ENCODE measurements around the gene PRRC2A.
A peak's percentile ranks its signal among the peaks of the same experiment; 100 is the strongest.

Gene PRRC2A

DNA sequence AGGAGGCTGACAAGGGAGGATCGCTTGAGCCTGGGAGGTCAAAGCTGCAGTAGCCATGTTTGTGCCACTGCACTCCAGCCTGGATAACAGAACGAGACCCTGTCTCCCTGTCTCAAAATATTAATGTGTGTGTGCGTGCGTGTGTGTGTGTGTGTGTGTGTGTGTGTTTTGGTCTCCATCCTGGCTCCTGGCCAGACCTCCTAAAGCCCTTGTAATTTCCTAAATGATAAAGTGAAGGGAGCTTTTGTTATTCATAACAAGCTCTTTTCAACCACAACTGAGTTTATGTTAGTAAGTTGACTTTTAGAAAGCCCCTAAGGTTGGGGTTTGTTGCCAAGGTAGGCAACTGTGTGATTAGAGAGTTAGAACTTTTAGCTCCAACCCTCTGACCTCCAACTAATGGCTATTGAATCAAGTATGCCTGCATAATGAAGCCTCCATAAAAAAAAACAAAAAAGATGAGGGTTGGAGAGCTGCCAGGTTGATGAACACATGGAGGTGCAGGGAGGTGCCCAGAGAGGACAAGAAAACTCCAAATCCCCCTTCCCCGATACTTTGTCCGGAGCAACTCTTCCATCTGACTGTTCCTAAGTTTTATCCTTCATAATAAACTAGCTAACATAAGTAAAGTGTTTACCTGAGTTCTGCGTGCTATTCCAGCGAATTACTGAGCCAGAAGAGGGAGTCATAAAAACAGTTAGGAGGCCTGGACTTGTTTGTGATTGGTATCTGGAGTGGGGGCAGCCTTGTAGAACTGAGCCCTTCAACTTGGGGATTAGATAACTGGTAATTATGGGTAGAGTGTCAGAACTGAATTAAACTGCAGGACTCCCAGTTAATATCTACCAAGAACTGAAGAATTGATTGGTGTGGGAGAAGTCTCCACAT is 10.8 kb upstream of the PRRC2A start:
- Histone ChIP-seq H3K4me3 (replicated peaks; ENCODE audit: insufficient read depth, low read length) (no peak overlapping the region), H3K27ac (replicated peaks) (no peak overlapping the region), H3K27me3 (ENCODE audit: insufficient read depth, poor library complexity, severe bottlenecking) (no peaks in the 10 kb centered on the region)
- DNase-seq (ENCODE audit: low read depth in 1 of 2, low spot score in 1 of 2), result no peak
- TF ChIP-seq SPI1 (IDR thresholded peaks at IDR 0.05; ENCODE audit: borderline replicate concordance, low read depth) (no peak), GABPA (IDR thresholded peaks at IDR 0.05; ENCODE audit: low read depth) (no peak), POLR2AphosphoS5 (IDR thresholded peaks at IDR 0.05; ENCODE audit: low read depth) (no peak)
- TF ChIP-seq, protein P1, sequence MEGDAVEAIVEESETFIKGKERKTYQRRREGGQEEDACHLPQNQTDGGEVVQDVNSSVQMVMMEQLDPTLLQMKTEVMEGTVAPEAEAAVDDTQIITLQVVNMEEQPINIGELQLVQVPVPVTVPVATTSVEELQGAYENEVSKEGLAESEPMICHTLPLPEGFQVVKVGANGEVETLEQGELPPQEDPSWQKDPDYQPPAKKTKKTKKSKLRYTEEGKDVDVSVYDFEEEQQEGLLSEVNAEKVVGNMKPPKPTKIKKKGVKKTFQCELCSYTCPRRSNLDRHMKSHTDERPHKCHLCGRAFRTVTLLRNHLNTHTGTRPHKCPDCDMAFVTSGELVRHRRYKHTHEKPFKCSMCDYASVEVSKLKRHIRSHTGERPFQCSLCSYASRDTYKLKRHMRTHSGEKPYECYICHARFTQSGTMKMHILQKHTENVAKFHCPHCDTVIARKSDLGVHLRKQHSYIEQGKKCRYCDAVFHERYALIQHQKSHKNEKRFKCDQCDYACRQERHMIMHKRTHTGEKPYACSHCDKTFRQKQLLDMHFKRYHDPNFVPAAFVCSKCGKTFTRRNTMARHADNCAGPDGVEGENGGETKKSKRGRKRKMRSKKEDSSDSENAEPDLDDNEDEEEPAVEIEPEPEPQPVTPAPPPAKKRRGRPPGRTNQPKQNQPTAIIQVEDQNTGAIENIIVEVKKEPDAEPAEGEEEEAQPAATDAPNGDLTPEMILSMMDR (IDR thresholded peaks at IDR 0.05; ENCODE audit: insufficient read depth, low read length), result no peak
- TF ChIP-seq, protein P2, sequence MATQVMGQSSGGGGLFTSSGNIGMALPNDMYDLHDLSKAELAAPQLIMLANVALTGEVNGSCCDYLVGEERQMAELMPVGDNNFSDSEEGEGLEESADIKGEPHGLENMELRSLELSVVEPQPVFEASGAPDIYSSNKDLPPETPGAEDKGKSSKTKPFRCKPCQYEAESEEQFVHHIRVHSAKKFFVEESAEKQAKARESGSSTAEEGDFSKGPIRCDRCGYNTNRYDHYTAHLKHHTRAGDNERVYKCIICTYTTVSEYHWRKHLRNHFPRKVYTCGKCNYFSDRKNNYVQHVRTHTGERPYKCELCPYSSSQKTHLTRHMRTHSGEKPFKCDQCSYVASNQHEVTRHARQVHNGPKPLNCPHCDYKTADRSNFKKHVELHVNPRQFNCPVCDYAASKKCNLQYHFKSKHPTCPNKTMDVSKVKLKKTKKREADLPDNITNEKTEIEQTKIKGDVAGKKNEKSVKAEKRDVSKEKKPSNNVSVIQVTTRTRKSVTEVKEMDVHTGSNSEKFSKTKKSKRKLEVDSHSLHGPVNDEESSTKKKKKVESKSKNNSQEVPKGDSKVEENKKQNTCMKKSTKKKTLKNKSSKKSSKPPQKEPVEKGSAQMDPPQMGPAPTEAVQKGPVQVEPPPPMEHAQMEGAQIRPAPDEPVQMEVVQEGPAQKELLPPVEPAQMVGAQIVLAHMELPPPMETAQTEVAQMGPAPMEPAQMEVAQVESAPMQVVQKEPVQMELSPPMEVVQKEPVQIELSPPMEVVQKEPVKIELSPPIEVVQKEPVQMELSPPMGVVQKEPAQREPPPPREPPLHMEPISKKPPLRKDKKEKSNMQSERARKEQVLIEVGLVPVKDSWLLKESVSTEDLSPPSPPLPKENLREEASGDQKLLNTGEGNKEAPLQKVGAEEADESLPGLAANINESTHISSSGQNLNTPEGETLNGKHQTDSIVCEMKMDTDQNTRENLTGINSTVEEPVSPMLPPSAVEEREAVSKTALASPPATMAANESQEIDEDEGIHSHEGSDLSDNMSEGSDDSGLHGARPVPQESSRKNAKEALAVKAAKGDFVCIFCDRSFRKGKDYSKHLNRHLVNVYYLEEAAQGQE (IDR thresholded peaks at IDR 0.05; ENCODE audit: insufficient replicate concordance, low read depth), result no peak

DNA sequence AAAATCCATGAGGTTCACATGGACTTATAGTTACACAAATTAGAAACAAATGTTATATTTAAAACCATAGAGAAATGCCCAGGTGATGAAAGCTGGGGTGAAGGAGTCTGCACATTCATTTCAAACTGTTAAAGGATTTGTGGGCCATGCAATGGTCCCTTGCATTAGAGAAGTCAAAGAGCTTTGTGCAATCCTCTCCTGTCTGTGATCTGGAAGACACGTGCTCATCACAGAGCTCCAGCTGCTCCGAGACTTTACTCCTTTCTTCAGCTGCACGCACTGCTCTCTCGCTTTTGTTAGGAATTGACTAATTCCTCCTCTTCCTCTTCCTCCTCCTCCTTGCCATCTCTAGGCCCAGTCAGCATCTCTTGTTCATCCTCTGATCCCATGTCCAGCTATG is 9.5 kb upstream of the PRRC2A start:
- Histone ChIP-seq H3K4me3 (replicated peaks; ENCODE audit: insufficient read depth, low read length) (no peak overlapping the region), H3K27me3 (ENCODE audit: insufficient read depth, poor library complexity, severe bottlenecking) (no peaks in the 10 kb centered on the region), H3K27ac (replicated peaks) (no peak overlapping the region)
- DNase-seq (ENCODE audit: low read depth in 1 of 2, low spot score in 1 of 2), result peak; percentile 74 to 89
- TF ChIP-seq SPI1 (IDR thresholded peaks at IDR 0.05; ENCODE audit: borderline replicate concordance, low read depth) (peak; percentile 21; the same call in 1 of the 2 replicates), POLR2AphosphoS5 (IDR thresholded peaks at IDR 0.05; ENCODE audit: low read depth) (peak; percentile 49; the same call in 1 of the 2 replicates)
- TF ChIP-seq, protein P1 (IDR thresholded peaks at IDR 0.05; ENCODE audit: insufficient read depth, low read length), result no peak

DNA sequence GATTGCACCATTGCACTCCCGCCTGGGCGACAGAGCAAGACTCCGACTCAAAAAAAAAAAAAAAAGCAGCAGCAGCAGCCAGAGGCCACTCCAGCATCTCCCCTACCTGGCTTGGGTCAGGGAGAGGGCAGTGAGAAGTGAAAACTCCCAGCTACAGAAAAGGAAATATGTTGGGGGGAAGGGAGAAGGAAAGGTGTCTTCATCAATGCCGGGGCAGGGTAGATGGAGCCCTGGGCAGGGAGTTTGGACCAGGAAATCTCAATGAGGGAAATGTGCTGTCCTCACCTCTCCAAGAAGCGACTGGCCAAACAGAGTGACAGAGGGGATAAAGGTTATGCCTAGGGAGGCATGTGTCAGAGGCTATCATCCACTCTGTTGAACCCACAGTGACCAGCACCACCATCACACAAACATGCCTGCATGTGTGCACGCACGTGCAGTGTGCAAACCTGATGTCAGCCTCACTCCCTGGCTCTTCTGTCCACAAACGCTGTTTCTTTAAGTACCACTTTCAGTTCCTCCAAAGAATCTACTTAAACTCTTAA is 6.4 kb upstream of the PRRC2A start:
- peak in 1 of 2 experiments; percentile 75 for DNase-seq (ENCODE audit: low read depth in 1 of 2, low spot score in 1 of 2)
- H3K27me3 ChIP-seq (ENCODE audit: insufficient read depth, poor library complexity, severe bottlenecking), result no peaks in the 10 kb centered on the region
- peak overlapping the region; percentile 8; the same call in 1 of the 2 replicates for H3K4me3 ChIP-seq (replicated peaks; ENCODE audit: insufficient read depth, low read length)
- TF ChIP-seq, protein P1 (IDR thresholded peaks at IDR 0.05; ENCODE audit: insufficient read depth, low read length), result no peak
- TF ChIP-seq SPI1 (IDR thresholded peaks at IDR 0.05; ENCODE audit: borderline replicate concordance, low read depth) (no peak), GABPA (IDR thresholded peaks at IDR 0.05; ENCODE audit: low read depth) (no peak), POLR2AphosphoS5 (IDR thresholded peaks at IDR 0.05; ENCODE audit: low read depth) (no peak)
- TF ChIP-seq, protein P2 (IDR thresholded peaks at IDR 0.05; ENCODE audit: insufficient replicate concordance, low read depth), result no peak
- H3K27ac ChIP-seq (replicated peaks), result peak overlapping the region; percentile 92
